Adrenal gland (tissue), 12 donors: Measurements from ENCODE around the gene FARS2. TPM values are rescaled to one million over a fixed set of nuclear protein-coding genes. Genes with fewer than 3 reads are reported as not detected.

Source experiments
- DNase-seq, 7 donors: peaks; one replicate each; pipeline ENCODE4 v3.0.0-alpha.2; 2019 to 2020
- H3K27ac ChIP-seq, 5 donors: fragments of 200-600 bp; sonication (generic) in 4 of 5; 1 replicate in 3 of 5; 2 replicates in 2 of 5; pipeline versions ENCODE4 v1.5.1 to v1.8.0; 2016 to 2020; ENCODE audit warnings: mild to moderate bottlenecking in 1 of 5
- H3K27me3 ChIP-seq: fragments of 200-600 bp; 2 replicates; pipeline ENCODE4 v1.8.0; 2021
- H3K36me3 ChIP-seq, 2 donors: fragments of 200-600 bp; replicated peaks in 1 of 2; 1 replicate in 1 of 2; 2 replicates in 1 of 2; pipeline versions ENCODE4 v1.5.1 to v1.8.0; 2018 to 2022
- H3K4me1 ChIP-seq, 2 donors: fragments of 200-600 bp; replicated peaks in 1 of 2; 1 replicate in 1 of 2; 2 replicates in 1 of 2; pipeline versions ENCODE4 v1.5.1 to v1.8.0; 2018 to 2021
- H3K4me3 ChIP-seq, 4 donors: fragments of 200-600 bp; sonication (generic) in 3 of 4; one replicate each; pipeline ENCODE4 v1.5.1; 2016 to 2018
- H3K9me3 ChIP-seq, 3 donors: fragments of 200-600 bp; sonication (generic) in 1 of 3; replicated peaks in 1 of 3; 1 replicate in 2 of 3; 2 replicates in 1 of 3; pipeline versions ENCODE4 v1.5.1 to v1.8.0; 2016 to 2021
- CTCF ChIP-seq, 6 experiments: fragments of 450-650 bp in 4 of 6; fragments of 200-600 bp in 2 of 6; sonication (generic) in 1 of 6; IDR thresholded peaks; 1 replicate in 5 of 6; 2 replicates in 1 of 6; pipeline versions ENCODE4 v1.5.1 to v1.8.0; 2016 to 2021; ENCODE audit warnings: antibody characterized with exemption in 6 of 6, mild to moderate bottlenecking in 2 of 6, moderate library complexity in 1 of 6
- POLR2A ChIP-seq, 2 donors: fragments of 450-650 bp; IDR thresholded peaks; one replicate each; pipeline ENCODE4 v1.6.1; 2017; ENCODE audit warnings: antibody characterized with exemption in 2 of 2, mild to moderate bottlenecking in 2 of 2, moderate library complexity in 1 of 2
- WGBS, 4 donors: extraction: QIAGEN DNeasy Blood & Tissue Kit in 2 of 4; methylation state at CpG; one replicate each; pipeline versions ENCODE4 v1.1.5 to v1.1.7; 2013 to 2017; 5-methylcytosine and 5-hydroxymethylcytosine counted together
- intact Hi-C, 2 donors: fragments of 100-400 bp; cut with DNase I; formaldehyde crosslinking; loops; one replicate each; pipeline versions ENCODE4 v1.14.1 to v1.15.0; 2022 to 2023
- polyA plus RNA-seq, 3 donors: library from polyadenylated mRNA; stranded (reverse); fragments of 200-250 nt in 2 of 3; fragments of 350-450 nt in 1 of 3; fragmentation: Illumina TruSeq in 1 of 3; extraction: RNeasy Lipid Tissue Mini Kit (QIAGEN cat#74804) in 1 of 3; gene quantifications; one replicate each; pipeline ENCODE4 v1.2.3, GENCODE V29; 2013 to 2014
- total RNA-seq, 9 donors: library from RNA; depleted of rRNA in 4 of 9; stranded (reverse); fragments of >200 nt in 4 of 9; fragments of 120-200 nt in 1 of 9; fragmentation: NEBNext Ultra II Directional in 1 of 9; extraction: Animal tissue kit (Norgen Biotek cat#: 25700) in 1 of 9; gene quantifications; one replicate each; pipeline versions ENCODE4 v1.1.0 to v1.2.4, GENCODE V29; 2013 to 2023
- donor health status: healthy with polysubstance abuse.
- donor health status: Bipolar disorder and iron deficiency.
- donor health status: DM: yes; HTN: yes; CAD: no.
- donor health status: DM: no; HTN: no; CAD: no.
- donor health status: DM: no; HTN: no; CAD: no.
- donor health status: DM: yes; HTN: yes; CAD: no.

Gene FARS2
- total and polyA plus RNA-seq, 12 donors, result 7.2 to 55.2 (median 19.8) TPM

GRCh38 chr6:5730585-5731263 is 469.4 kb downstream of the FARS2 start:
- Histone ChIP-seq H3K27ac (no peak overlapping the region), H3K4me1 (peaks cover 7 to 12% of the 10 kb centered on the region in 2 donors), H3K36me3 (no peaks in the 10 kb centered on the region), H3K27me3 (no peaks in the 10 kb centered on the region), H3K4me3 (no peak overlapping the region), H3K9me3 (no peaks in the 10 kb centered on the region)
- intact Hi-C loops, result no loop called here
- TF ChIP-seq CTCF (IDR thresholded peaks at IDR 0.05) (no peak), POLR2A (IDR thresholded peaks at IDR 0.05) (no peak)
- 82 to 89% (median 86%) methylated on average over 8 of the region's 8 CpGs for WGBS, 4 donors
- peak in 3 of 7 donors; percentile 29 to 45 (median 35) for DNase-seq

GRCh38 chr6:5731435-5731834 is 470.1 kb downstream of the FARS2 start:
- TF ChIP-seq CTCF (IDR thresholded peaks at IDR 0.05) (no peak), POLR2A (IDR thresholded peaks at IDR 0.05) (no peak)
- Histone ChIP-seq H3K27ac (no peak overlapping the region), H3K4me1 (peaks cover 7 to 12% of the 10 kb centered on the region in 2 donors), H3K9me3 (no peaks in the 10 kb centered on the region), H3K4me3 (no peak overlapping the region), H3K27me3 (no peaks in the 10 kb centered on the region), H3K36me3 (no peaks in the 10 kb centered on the region)
- intact Hi-C loops, result no loop called here
- no peak for DNase-seq
- 97 to 100% (median 98%) methylated on average over 7 of the region's 7 CpGs for WGBS, 4 donors

GRCh38 chr6:5732496-5732895 is 471.2 kb downstream of the FARS2 start:
- Histone ChIP-seq H3K27me3 (no peaks in the 10 kb centered on the region), H3K4me1 (peaks cover 7 to 12% of the 10 kb centered on the region in 2 donors), H3K27ac (no peak overlapping the region), H3K36me3 (no peaks in the 10 kb centered on the region), H3K4me3 (no peak overlapping the region), H3K9me3 (no peaks in the 10 kb centered on the region)
- no peak for TF ChIP-seq CTCF (IDR thresholded peaks at IDR 0.05)
- TF ChIP-seq POLR2A (IDR thresholded peaks at IDR 0.05), result no peak
- intact Hi-C loops, result no loop called here
- WGBS, 4 donors, result 87 to 97% (median 93%) methylated on average over 6 of the region's 6 CpGs
- DNase-seq, result no peak

- no peaks in the 10 kb centered on the region for H3K36me3 ChIP-seq
- H3K9me3 ChIP-seq, result no peaks in the 10 kb centered on the region
- no peak overlapping the region for H3K27ac ChIP-seq
- WGBS, 4 donors, result 84 to 100% (median 89%) methylated on average over 1 to 5 of the region's 5 CpGs
- TF ChIP-seq CTCF (IDR thresholded peaks at IDR 0.05) (no peak), POLR2A (IDR thresholded peaks at IDR 0.05) (no peak)
- DNase-seq, result peak in 1 of 7 donors; percentile 31
- H3K27me3 ChIP-seq, result no peaks in the 10 kb centered on the region
- H3K4me1 ChIP-seq, result no peaks in the 10 kb centered on the region
- intact Hi-C loops, result no loop called here
- no peak overlapping the region for H3K4me3 ChIP-seq
Observed at GRCh38 chr6:5736016-5736738, 474.9 kb downstream of the FARS2 start.
